HAP-1 (cell line): ENCODE data around the gene RAPGEF2.
"Not testable (repeated sequence)": the region's sequence is repeated elsewhere in the genome, so short reads cannot be mapped to it uniquely, and the experiment has no call there.

ENCODE experiments used
- DNase-seq, 2 experiments: peaks; one replicate each; pipeline ENCODE4 v3.0.0-alpha.2; 2016 to 2020; ENCODE audit warnings: low spot score in 2 of 2
- H3K27me3 ChIP-seq: fragments of 250-450 bp; sonication (Bioruptor Pico); 2 replicates; pipeline ENCODE4 v1.5.1; 2020; ENCODE audit warnings: low read depth, mild to moderate bottlenecking, moderate library complexity
- H3K36me3 ChIP-seq: fragments of 250-450 bp; sonication (Bioruptor Pico); replicated peaks from 2 replicates; pipeline ENCODE4 v1.5.1; 2020; ENCODE audit warnings: mild to moderate bottlenecking
- H3K4me1 ChIP-seq: fragments of 250-450 bp; sonication (Bioruptor Pico); 2 replicates; pipeline ENCODE4 v1.5.1; 2020; ENCODE audit warnings: mild to moderate bottlenecking
- H3K4me3 ChIP-seq: fragments of 250-450 bp; sonication (Bioruptor Pico); 2 replicates; pipeline ENCODE4 v1.5.1; 2020; ENCODE audit warnings: mild to moderate bottlenecking, moderate library complexity
- H3K9me3 ChIP-seq: fragments of 250-450 bp; sonication (Bioruptor Pico); 2 replicates; pipeline ENCODE4 v1.5.1; 2020; ENCODE audit warnings: mild to moderate bottlenecking, moderate library complexity
- in situ Hi-C: fragments of 300-500 bp; cut with MboI; formaldehyde crosslinking; loops from 3 replicates; pipeline ENCODE4 v1.14.3; 2020; ENCODE audit warnings: low sequenced_read_pairs, inconsistent platforms, mixed read lengths

RAPGEF2 gene

DNA sequence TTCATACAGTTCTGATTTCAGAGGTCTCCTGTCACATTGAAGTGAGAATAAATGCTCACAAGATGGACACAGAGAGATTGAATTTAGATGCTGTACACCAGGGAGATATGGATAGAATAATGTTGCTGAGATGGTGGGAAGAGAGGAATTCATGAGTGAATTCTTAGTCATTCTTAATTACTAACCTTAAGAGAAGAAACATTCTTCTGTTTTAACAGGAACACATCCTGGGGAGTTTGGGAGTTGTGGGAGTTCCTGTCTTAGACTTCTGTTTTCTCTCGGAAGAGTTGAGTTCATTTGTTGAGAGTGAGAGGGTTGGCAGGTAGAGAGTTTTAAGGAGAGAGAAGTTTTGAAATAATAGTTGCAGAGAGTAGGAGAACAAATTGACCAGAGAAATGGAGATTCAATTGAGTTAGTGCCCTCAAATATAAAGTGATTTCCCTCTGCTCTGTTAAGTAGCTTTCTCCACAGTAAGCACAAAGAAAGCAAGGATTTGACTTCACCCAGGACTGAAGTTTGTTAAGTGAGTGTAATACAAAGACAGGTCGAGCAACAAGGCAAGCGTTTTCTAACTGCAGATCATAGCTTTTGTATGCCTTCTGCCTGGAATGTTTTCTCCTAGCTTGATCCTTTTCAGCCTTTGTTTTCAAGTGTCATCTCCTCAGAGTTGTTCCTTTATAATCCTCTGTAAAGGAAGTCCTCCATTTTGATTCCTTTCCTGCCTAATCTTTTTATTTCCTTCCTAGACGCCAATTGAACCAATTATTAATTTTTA is 205.9 kb downstream of the RAPGEF2 start:
- in situ Hi-C loops, result no loop called here
- no peaks in the 10 kb centered on the region for H3K27me3 ChIP-seq
- H3K4me3 ChIP-seq, result no peak overlapping the region
- no peaks in the 10 kb centered on the region for H3K9me3 ChIP-seq
- H3K36me3 ChIP-seq, result no peaks in the 10 kb centered on the region
- DNase-seq, result peak; percentile 8 to 70
- H3K4me1 ChIP-seq, result peaks cover 9% of the 10 kb centered on the region

DNA sequence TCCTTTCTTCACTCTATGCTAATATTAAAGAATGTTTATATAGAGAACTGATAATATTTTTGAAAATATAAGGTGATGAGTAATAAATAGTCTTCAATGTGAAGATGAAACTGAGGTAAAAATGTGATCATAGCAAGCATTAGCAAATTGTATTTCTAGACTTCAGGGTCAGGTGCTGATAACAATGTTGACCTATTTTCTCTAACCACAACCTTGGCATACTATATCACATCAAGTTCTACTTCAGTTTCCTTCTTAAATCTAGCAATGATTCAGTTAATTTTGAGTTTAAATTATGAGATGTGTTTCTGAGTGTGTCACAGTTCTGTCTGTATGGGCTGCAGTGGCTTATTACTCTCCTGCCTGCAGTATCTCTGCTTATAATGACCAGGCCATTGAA is 209.4 kb downstream of the RAPGEF2 start:
- H3K36me3 ChIP-seq, result no peaks in the 10 kb centered on the region
- H3K4me1 ChIP-seq, result peaks cover 9% of the 10 kb centered on the region
- H3K4me3 ChIP-seq, result no peak overlapping the region
- DNase-seq, result no peak
- in situ Hi-C loops, result no loop called here
- no peaks in the 10 kb centered on the region for H3K27me3 ChIP-seq
- H3K9me3 ChIP-seq, result no peaks in the 10 kb centered on the region

- H3K9me3 ChIP-seq, H3K36me3 ChIP-seq, H3K27me3 ChIP-seq, in situ Hi-C loops, H3K4me1 ChIP-seq, H3K4me3 ChIP-seq: not testable (repeated sequence)
- peak in 1 of 2 experiments; percentile 49 for DNase-seq
Observed at GRCh38 chr4:159315879-159316278, 213.0 kb downstream of the RAPGEF2 start.

DNA sequence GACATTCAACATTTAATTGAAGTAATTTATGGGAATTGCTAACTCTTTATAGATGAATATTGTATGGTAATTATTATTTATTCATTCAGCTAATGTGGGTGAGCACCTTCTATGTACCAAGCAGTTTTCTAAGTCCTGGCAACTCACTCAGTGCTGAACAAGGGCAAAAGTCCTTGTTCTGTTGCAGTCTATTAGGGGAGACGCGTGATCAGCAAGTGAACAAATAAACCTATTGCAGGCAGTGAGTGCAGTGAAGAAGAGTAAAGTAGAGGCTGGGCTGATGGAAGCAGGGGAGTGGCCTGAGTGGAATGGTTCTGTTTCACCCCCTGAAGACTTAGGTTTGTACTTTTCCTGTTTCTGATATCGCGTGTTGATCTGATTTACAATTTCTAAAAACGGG is 214.3 kb downstream of the RAPGEF2 start:
- H3K9me3 ChIP-seq, result no peaks in the 10 kb centered on the region
- no peaks in the 10 kb centered on the region for H3K27me3 ChIP-seq
- H3K4me3 ChIP-seq, result no peak overlapping the region
- no peaks in the 10 kb centered on the region for H3K36me3 ChIP-seq
- in situ Hi-C loops, result no loop called here
- no peaks in the 10 kb centered on the region for H3K4me1 ChIP-seq
- no peak for DNase-seq

- no peaks in the 10 kb centered on the region for H3K9me3 ChIP-seq
- H3K36me3 ChIP-seq, result no peaks in the 10 kb centered on the region
- H3K4me1 ChIP-seq, result no peaks in the 10 kb centered on the region
- no peak overlapping the region for H3K4me3 ChIP-seq
- no peak for DNase-seq
- in situ Hi-C loops, result no loop called here
- H3K27me3 ChIP-seq, result no peaks in the 10 kb centered on the region
Observed at GRCh38 chr4:159319027-159319426, 216.1 kb downstream of the RAPGEF2 start.

DNA sequence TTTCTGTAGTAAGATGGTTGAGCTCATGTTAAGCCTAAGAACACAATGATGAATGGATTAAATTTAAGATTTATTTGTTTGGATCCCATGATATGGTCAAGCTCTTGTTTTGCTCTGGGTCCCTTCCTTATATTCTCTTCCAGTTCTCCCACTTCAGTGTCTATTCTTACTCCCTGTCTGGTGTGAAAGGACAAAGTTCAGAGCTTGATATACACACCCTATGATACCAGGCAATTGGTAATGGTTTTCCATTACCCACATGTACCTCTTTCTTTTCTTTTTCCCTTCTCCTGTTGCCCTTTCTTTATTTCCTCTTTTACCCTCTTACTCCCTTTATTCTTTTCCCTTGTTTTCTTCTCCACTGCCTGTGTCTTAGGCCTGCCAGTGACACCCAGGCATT is 223.6 kb downstream of the RAPGEF2 start:
- H3K36me3 ChIP-seq, result no peaks in the 10 kb centered on the region
- DNase-seq, result no peak
- H3K4me1 ChIP-seq, result no peaks in the 10 kb centered on the region; the same call in 1 of the 2 replicates
- in situ Hi-C loops, result no loop called here
- no peaks in the 10 kb centered on the region for H3K27me3 ChIP-seq
- no peak overlapping the region for H3K4me3 ChIP-seq
- H3K9me3 ChIP-seq, result no peaks in the 10 kb centered on the region

GRCh38 chr4:159328766-159329165 is 225.9 kb downstream of the RAPGEF2 start:
- no peaks in the 10 kb centered on the region; the same call in 1 of the 2 replicates for H3K4me1 ChIP-seq
- no peaks in the 10 kb centered on the region for H3K36me3 ChIP-seq
- no peaks in the 10 kb centered on the region for H3K9me3 ChIP-seq
- H3K4me3 ChIP-seq, result no peak overlapping the region
- no peak for DNase-seq
- in situ Hi-C loops, result no loop called here
- H3K27me3 ChIP-seq, result no peaks in the 10 kb centered on the region

GRCh38 chr4:159334461-159334860 is 231.6 kb downstream of the RAPGEF2 start:
- Histone ChIP-seq H3K27me3 (no peaks in the 10 kb centered on the region), H3K4me1 (no peaks in the 10 kb centered on the region), H3K9me3 (no peaks in the 10 kb centered on the region), H3K36me3 (no peaks in the 10 kb centered on the region; the same call in 1 of the 2 replicates), H3K4me3 (no peak overlapping the region)
- in situ Hi-C loops, result no loop called here
- DNase-seq, result no peak

DNA sequence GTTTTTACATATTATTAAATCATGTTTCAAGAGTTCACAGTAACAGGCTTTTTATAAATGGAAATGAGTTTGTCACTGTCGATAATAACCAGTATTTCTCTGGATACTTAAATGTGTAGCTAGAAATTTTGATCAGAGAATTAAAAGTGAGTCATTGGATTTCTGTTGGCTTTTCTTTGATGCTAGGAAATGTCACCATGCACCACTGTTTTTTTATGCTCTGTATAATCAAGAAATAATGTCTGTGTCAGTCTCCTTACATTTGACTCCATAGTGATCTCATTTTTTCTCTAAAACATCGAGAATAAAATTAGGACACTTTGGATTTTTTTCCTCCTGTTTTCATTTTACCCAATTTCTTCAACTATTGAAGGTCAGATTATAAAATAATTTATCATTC is 234.2 kb downstream of the RAPGEF2 start:
- no peak for DNase-seq
- no peaks in the 10 kb centered on the region for H3K9me3 ChIP-seq
- in situ Hi-C loops, result no loop called here
- H3K27me3 ChIP-seq, result no peaks in the 10 kb centered on the region
- H3K36me3 ChIP-seq, result peaks cover 3% of the 10 kb centered on the region; the same call in 1 of the 2 replicates
- no peak overlapping the region for H3K4me3 ChIP-seq
- H3K4me1 ChIP-seq, result no peaks in the 10 kb centered on the region

- Histone ChIP-seq H3K9me3 (no peaks in the 10 kb centered on the region), H3K4me1 (no peaks in the 10 kb centered on the region), H3K4me3 (no peak overlapping the region), H3K27me3 (no peaks in the 10 kb centered on the region), H3K36me3 (peaks cover 6% of the 10 kb centered on the region)
- no peak for DNase-seq
- in situ Hi-C loops, result no loop called here
Observed at GRCh38 chr4:159341522-159341921, 238.6 kb downstream of the RAPGEF2 start.

DNA sequence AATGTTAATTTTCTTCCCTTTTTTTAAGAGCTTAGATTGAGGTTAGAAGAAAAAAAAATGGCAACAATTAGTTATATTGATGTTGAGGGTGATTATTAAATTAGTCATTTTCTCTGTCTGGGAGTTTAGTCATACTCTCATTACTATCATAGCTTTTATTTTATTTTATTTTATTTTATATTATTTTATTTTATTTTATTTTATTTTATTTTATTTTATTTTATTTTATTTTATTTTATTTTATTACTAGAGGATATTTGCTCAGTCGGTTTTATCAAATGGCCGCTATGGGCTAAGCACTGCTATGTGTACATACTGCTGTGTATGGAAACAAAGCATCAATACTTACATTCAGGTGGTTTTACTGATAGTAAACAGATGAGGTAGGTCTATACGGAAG is 239.5 kb downstream of the RAPGEF2 start:
- no peaks in the 10 kb centered on the region for H3K4me1 ChIP-seq
- no peaks in the 10 kb centered on the region for H3K27me3 ChIP-seq
- H3K36me3 ChIP-seq, result peaks cover 6% of the 10 kb centered on the region
- no peaks in the 10 kb centered on the region for H3K9me3 ChIP-seq
- DNase-seq, result no peak
- in situ Hi-C loops, result no loop called here
- H3K4me3 ChIP-seq, result no peak overlapping the region

- Histone ChIP-seq H3K36me3 (peaks cover 6% of the 10 kb centered on the region), H3K4me3 (no peak overlapping the region), H3K4me1 (no peaks in the 10 kb centered on the region), H3K9me3 (no peaks in the 10 kb centered on the region), H3K27me3 (no peaks in the 10 kb centered on the region)
- in situ Hi-C loops, result no loop called here
- DNase-seq, result no peak
Observed at GRCh38 chr4:159343116-159343515, 240.2 kb downstream of the RAPGEF2 start.

- Histone ChIP-seq H3K9me3 (no peaks in the 10 kb centered on the region), H3K4me3 (no peak overlapping the region), H3K4me1 (no peaks in the 10 kb centered on the region), H3K27me3 (no peaks in the 10 kb centered on the region), H3K36me3 (peaks cover 6% of the 10 kb centered on the region)
- DNase-seq, result no peak
- in situ Hi-C loops, result no loop called here
Observed at GRCh38 chr4:159344877-159345276, 242.0 kb downstream of the RAPGEF2 start.

DNA sequence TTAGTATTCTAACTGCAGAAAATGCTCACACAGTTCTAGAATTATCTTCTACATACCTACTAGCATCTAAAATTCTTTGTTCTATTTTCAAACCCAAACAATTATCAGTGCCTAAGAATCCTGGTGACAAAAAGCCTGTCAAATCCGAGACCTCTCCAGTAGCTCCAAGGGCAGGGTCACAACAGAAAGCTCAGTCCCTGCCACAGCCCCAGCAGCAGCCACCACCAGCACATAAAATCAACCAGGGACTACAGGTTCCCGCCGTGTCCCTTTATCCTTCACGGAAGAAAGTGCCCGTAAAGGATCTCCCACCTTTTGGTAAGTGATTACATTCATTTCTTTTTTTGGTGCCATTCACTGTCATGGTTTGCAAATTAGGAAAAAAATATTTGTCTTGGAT is 243.8 kb downstream of the RAPGEF2 start:
- no peak for DNase-seq

DNA sequence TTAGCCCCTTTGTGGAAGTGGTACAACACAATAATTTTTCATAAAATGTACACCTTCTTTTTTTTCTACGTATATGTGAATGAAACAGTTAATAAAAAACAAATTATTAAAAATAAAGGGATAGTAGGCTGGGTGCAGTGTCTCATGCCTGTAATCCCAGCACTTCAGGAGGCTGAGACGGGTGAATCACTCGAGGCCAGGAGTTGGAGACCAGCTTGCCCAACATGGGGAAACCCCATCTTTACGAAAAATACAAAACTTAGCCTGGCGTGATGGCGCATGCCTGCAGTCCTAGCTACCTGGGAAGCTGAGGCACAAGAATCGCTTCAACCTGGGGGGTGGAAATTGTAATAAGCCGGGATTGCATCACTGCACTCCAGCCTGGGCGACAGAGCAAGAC is 244.9 kb downstream of the RAPGEF2 start:
- Histone ChIP-seq H3K9me3 (no peaks in the 10 kb centered on the region), H3K4me3 (no peak overlapping the region), H3K36me3 (peaks cover 3% of the 10 kb centered on the region), H3K27me3 (no peaks in the 10 kb centered on the region), H3K4me1 (no peaks in the 10 kb centered on the region)
- in situ Hi-C loops, result no loop called here
- no peak for DNase-seq

More for the DNA sequence above, 243.8 kb downstream of the RAPGEF2 start:
- H3K9me3 ChIP-seq, result no peaks in the 10 kb centered on the region
- no peaks in the 10 kb centered on the region for H3K27me3 ChIP-seq
- in situ Hi-C loops, result no loop called here
- H3K4me3 ChIP-seq, result no peak overlapping the region
- H3K36me3 ChIP-seq, result peaks cover 3% of the 10 kb centered on the region
- no peaks in the 10 kb centered on the region for H3K4me1 ChIP-seq
